Large intestine (tissue), 3 donors: ENCODE measurements around the gene KIRREL3. TPM values are rescaled to one million over a fixed set of nuclear protein-coding genes. Genes with fewer than 3 reads are reported as not detected.

Source experiments
- DNase-seq, 2 donors: peaks; one replicate each; pipeline versions ENCODE4 v3.0.0 to v3.0.0-alpha.2; 2013
- H3K27ac ChIP-seq: one replicate; pipeline ENCODE4 v1.5.1; 2013; ENCODE audit warnings: low read length
- H3K27me3 ChIP-seq: 2 replicates; pipeline ENCODE4 v1.6.1; 2013; ENCODE audit warnings: low read length; ENCODE audit not compliant: control insufficient read depth, insufficient read depth
- H3K36me3 ChIP-seq: 2 replicates; pipeline ENCODE4 v1.6.1; 2013; ENCODE audit warnings: low read length; ENCODE audit not compliant: control insufficient read depth, insufficient read depth
- H3K4me1 ChIP-seq: one replicate; pipeline ENCODE4 v1.6.1; 2013; ENCODE audit warnings: low read length; ENCODE audit not compliant: control insufficient read depth, insufficient read depth
- H3K4me3 ChIP-seq: one replicate; pipeline ENCODE4 v1.5.1; 2013; ENCODE audit warnings: low read length
- H3K9me3 ChIP-seq: one replicate; pipeline ENCODE4 v1.6.1; 2013; ENCODE audit warnings: mild to moderate bottlenecking, low read depth, low read length, moderate library complexity; ENCODE audit not compliant: control insufficient read depth
- WGBS: methylation state at CpG from one replicate; pipeline ENCODE4 v1.1.5; 2013; ENCODE audit warnings: low lambda C conversion rate; ENCODE audit not compliant: insufficient coverage; 5-methylcytosine and 5-hydroxymethylcytosine counted together
- polyA plus RNA-seq: library from polyadenylated mRNA; unstranded; fragments of 120-200 nt; gene quantifications from one replicate; pipeline ENCODE4 v1.2.1, GENCODE V29; 2013

The KIRREL3 gene
- polyA plus RNA-seq, 1 donor: 0.96 TPM

- H3K4me3 ChIP-seq: no peak overlapping the region
- DNase-seq: no peak
- H3K36me3 ChIP-seq: no peaks in the 10 kb centered on the region
- H3K27ac ChIP-seq: no peak overlapping the region
- H3K27me3 ChIP-seq: peaks cover 6% of the 10 kb centered on the region
- H3K4me1 ChIP-seq: no peaks in the 10 kb centered on the region
- no CpG with 5 or more reads among the region's 5 CpGs for WGBS
- H3K9me3 ChIP-seq: no peaks in the 10 kb centered on the region
These were observed 430.1 kb downstream of the KIRREL3 start for GRCh38 chr11:126570489-126570888.

- H3K9me3 ChIP-seq: no peaks in the 10 kb centered on the region
- DNase-seq: no peak
- H3K36me3 ChIP-seq: no peaks in the 10 kb centered on the region
- peaks cover 3% of the 10 kb centered on the region for H3K27me3 ChIP-seq
- no CpG with 5 or more reads among the region's 4 CpGs for WGBS
- H3K4me1 ChIP-seq: no peaks in the 10 kb centered on the region
- no peak overlapping the region for H3K27ac ChIP-seq
- no peak overlapping the region for H3K4me3 ChIP-seq
These were observed 433.2 kb downstream of the KIRREL3 start for GRCh38 chr11:126567419-126567818.

GRCh38 chr11:126564566-126564965 lies 436.0 kb downstream of the KIRREL3 start:
- H3K4me1 ChIP-seq: no peaks in the 10 kb centered on the region
- H3K27me3 ChIP-seq: peaks cover 3% of the 10 kb centered on the region
- 20% methylated on average over 1 of the region's 9 CpGs for WGBS
- DNase-seq: no peak
- no peaks in the 10 kb centered on the region for H3K9me3 ChIP-seq
- no peaks in the 10 kb centered on the region for H3K36me3 ChIP-seq
- no peak overlapping the region for H3K4me3 ChIP-seq
- H3K27ac ChIP-seq: no peak overlapping the region

GRCh38 chr11:126561327-126561893 lies 439.2 kb downstream of the KIRREL3 start:
- no peaks in the 10 kb centered on the region for H3K36me3 ChIP-seq
- no CpG with 5 or more reads among the region's 8 CpGs for WGBS
- no peak overlapping the region for H3K27ac ChIP-seq
- H3K4me3 ChIP-seq: no peak overlapping the region
- peak; percentile 23 to 36 for DNase-seq
- H3K27me3 ChIP-seq: peaks cover 3% of the 10 kb centered on the region
- no peaks in the 10 kb centered on the region for H3K4me1 ChIP-seq
- no peaks in the 10 kb centered on the region for H3K9me3 ChIP-seq

- H3K27ac ChIP-seq: no peak overlapping the region
- H3K36me3 ChIP-seq: no peaks in the 10 kb centered on the region
- DNase-seq: no peak
- no peak overlapping the region for H3K4me3 ChIP-seq
- H3K4me1 ChIP-seq: no peaks in the 10 kb centered on the region
- no peaks in the 10 kb centered on the region for H3K27me3 ChIP-seq
- whole genome bisulfite sequencing: 69% methylated on average over 2 of the region's 4 CpGs
- H3K9me3 ChIP-seq: no peaks in the 10 kb centered on the region
These were observed 440.3 kb downstream of the KIRREL3 start for GRCh38 chr11:126560221-126560620.

- Histone ChIP-seq H3K27me3 (peaks cover 24% of the 10 kb centered on the region), H3K27ac (no peak overlapping the region), H3K4me3 (no peak overlapping the region), H3K4me1 (no peaks in the 10 kb centered on the region), H3K9me3 (no peaks in the 10 kb centered on the region), H3K36me3 (no peaks in the 10 kb centered on the region)
- no CpG with 5 or more reads among the region's 20 CpGs for WGBS
- DNase-seq: no peak
These were observed 451.7 kb downstream of the KIRREL3 start for GRCh38 chr11:126548581-126549550.

- WGBS: no CpG with 5 or more reads among the region's 9 CpGs
- Histone ChIP-seq H3K4me1 (no peaks in the 10 kb centered on the region), H3K27me3 (peaks cover 34% of the 10 kb centered on the region), H3K27ac (no peak overlapping the region), H3K9me3 (no peaks in the 10 kb centered on the region), H3K36me3 (no peaks in the 10 kb centered on the region), H3K4me3 (no peak overlapping the region)
- no peak for DNase-seq
These were observed 452.9 kb downstream of the KIRREL3 start for GRCh38 chr11:126547691-126548090.

GRCh38 chr11:126547161-126547560 lies 453.4 kb downstream of the KIRREL3 start:
- Histone ChIP-seq H3K27me3 (peaks cover 34% of the 10 kb centered on the region), H3K4me1 (no peaks in the 10 kb centered on the region), H3K9me3 (no peaks in the 10 kb centered on the region), H3K36me3 (no peaks in the 10 kb centered on the region), H3K27ac (no peak overlapping the region), H3K4me3 (no peak overlapping the region)
- DNase-seq: no peak
- no CpG with 5 or more reads among the region's 9 CpGs for WGBS

- peaks cover 34% of the 10 kb centered on the region for H3K27me3 ChIP-seq
- H3K27ac ChIP-seq: no peak overlapping the region
- no peaks in the 10 kb centered on the region for H3K36me3 ChIP-seq
- no peaks in the 10 kb centered on the region for H3K4me1 ChIP-seq
- DNase-seq: no peak
- no peak overlapping the region for H3K4me3 ChIP-seq
- WGBS: 100% methylated on average over 1 of the region's 5 CpGs
- H3K9me3 ChIP-seq: no peaks in the 10 kb centered on the region
These were observed 453.9 kb downstream of the KIRREL3 start for GRCh38 chr11:126546694-126547093.

GRCh38 chr11:126546191-126546590 lies 454.4 kb downstream of the KIRREL3 start:
- H3K27ac ChIP-seq: no peak overlapping the region
- no CpG with 5 or more reads among the region's 2 CpGs for WGBS
- no peaks in the 10 kb centered on the region for H3K36me3 ChIP-seq
- DNase-seq: no peak
- peaks cover 34% of the 10 kb centered on the region for H3K27me3 ChIP-seq
- no peak overlapping the region for H3K4me3 ChIP-seq
- no peaks in the 10 kb centered on the region for H3K9me3 ChIP-seq
- H3K4me1 ChIP-seq: no peaks in the 10 kb centered on the region
